Calu3 (cell line): Measurements from ENCODE around the gene IKZF1. TPM values are rescaled to one million over a fixed set of nuclear protein-coding genes. Genes with fewer than 3 reads are reported as not detected.

ENCODE experiments used
- BruUV-seq: library from RNA; stranded (reverse); fragments of 400-500 nt; replicated peaks from 2 replicates; lab custom pipeline; 2021; lab: Mats Ljungman, UMichigan
- CTCF ChIA-PET: fragments of 300-600 bp; sonication (Branson Sonifier 250); formaldehyde crosslinking; loops from one replicate; lab custom pipeline; 2022; ENCODE audit warnings: antibody characterized with exemption; lab: Charles Lee
- DNase-seq: peaks from one replicate; pipeline ENCODE4 v3.0.0; 2022
- H3K27ac Mint-ChIP-seq: one replicate; pipeline ENCODE4 v1.8.0; 2022; ENCODE audit warnings: mixed read lengths; ENCODE audit not compliant: unreplicated experiment
- H3K27me3 Mint-ChIP-seq: one replicate; pipeline ENCODE4 v1.8.0; 2022; ENCODE audit warnings: mixed read lengths; ENCODE audit not compliant: unreplicated experiment
- H3K36me3 Mint-ChIP-seq: one replicate; pipeline ENCODE4 v1.8.0; 2022; ENCODE audit warnings: mild to moderate bottlenecking, moderate library complexity, mixed read lengths; ENCODE audit not compliant: insufficient read depth, unreplicated experiment
- H3K4me1 Mint-ChIP-seq: one replicate; pipeline ENCODE4 v1.8.0; 2022; ENCODE audit warnings: mild to moderate bottlenecking, low read depth, mixed read lengths; ENCODE audit not compliant: unreplicated experiment
- H3K4me3 Mint-ChIP-seq: one replicate; pipeline ENCODE4 v1.8.0; 2022; ENCODE audit warnings: mild to moderate bottlenecking, low read depth, moderate library complexity, mixed read lengths; ENCODE audit not compliant: unreplicated experiment
- H3K9me3 Mint-ChIP-seq: one replicate; pipeline ENCODE4 v1.8.0; 2022; ENCODE audit warnings: low read depth, mixed read lengths; ENCODE audit not compliant: unreplicated experiment
- intact Hi-C: fragments of 100-400 bp; cut with micrococcal nuclease; formaldehyde crosslinking; loops from one replicate; pipeline ENCODE4 v1.10.0; 2022; ENCODE audit not compliant: unreplicated experiment
- total RNA-seq: library from RNA; stranded (reverse); gene quantifications from 2 replicates; pipeline ENCODE4 v1.2.3, GENCODE V29; 2022
- TF ChIP-seq, protein P1 (sequence below): fragments of 200-600 bp; IDR thresholded peaks from one replicate; pipeline ENCODE4 v1.8.0; 2022; ENCODE audit warnings: antibody characterized with exemption; ENCODE audit not compliant: unreplicated experiment

The IKZF1 gene
- total RNA-seq, 1 experiment from 2014 or later = 0.28 TPM

DNA sequence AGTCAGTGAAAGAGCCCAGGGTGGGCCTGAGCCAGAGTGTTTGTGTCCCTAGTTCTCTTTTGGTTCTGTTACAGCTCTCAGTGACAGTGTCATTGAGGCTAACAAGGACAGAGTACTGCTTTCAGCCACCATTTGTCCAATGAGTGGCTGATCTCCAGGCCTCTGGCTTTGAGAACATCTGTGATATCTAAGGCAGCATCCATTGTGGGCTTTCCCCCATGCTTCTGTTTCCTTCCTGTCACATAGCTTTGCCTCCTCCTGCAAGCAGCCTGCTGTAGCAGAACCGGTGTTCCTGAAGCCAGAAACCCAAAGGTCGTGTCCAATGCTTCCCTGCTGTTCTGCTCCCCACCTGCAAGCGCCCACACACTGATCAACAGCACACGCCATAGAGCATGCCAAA lies 68.4 kb downstream of the IKZF1 start:
- Mint-ChIP-seq H3K36me3 (no peaks in the 10 kb centered on the region), H3K27ac (no peak overlapping the region), H3K4me3 (no peak overlapping the region), H3K4me1 (no peaks in the 10 kb centered on the region), H3K9me3 (peaks cover 3% of the 10 kb centered on the region), H3K27me3 (peaks cover 70% of the 10 kb centered on the region)
- no peak for DNase-seq
- intact Hi-C loops = no loop called here
- TF ChIP-seq, protein P1, sequence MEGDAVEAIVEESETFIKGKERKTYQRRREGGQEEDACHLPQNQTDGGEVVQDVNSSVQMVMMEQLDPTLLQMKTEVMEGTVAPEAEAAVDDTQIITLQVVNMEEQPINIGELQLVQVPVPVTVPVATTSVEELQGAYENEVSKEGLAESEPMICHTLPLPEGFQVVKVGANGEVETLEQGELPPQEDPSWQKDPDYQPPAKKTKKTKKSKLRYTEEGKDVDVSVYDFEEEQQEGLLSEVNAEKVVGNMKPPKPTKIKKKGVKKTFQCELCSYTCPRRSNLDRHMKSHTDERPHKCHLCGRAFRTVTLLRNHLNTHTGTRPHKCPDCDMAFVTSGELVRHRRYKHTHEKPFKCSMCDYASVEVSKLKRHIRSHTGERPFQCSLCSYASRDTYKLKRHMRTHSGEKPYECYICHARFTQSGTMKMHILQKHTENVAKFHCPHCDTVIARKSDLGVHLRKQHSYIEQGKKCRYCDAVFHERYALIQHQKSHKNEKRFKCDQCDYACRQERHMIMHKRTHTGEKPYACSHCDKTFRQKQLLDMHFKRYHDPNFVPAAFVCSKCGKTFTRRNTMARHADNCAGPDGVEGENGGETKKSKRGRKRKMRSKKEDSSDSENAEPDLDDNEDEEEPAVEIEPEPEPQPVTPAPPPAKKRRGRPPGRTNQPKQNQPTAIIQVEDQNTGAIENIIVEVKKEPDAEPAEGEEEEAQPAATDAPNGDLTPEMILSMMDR = no peak
- BruUV-seq = no TSS peak
- CTCF ChIA-PET = no interaction called here

DNA sequence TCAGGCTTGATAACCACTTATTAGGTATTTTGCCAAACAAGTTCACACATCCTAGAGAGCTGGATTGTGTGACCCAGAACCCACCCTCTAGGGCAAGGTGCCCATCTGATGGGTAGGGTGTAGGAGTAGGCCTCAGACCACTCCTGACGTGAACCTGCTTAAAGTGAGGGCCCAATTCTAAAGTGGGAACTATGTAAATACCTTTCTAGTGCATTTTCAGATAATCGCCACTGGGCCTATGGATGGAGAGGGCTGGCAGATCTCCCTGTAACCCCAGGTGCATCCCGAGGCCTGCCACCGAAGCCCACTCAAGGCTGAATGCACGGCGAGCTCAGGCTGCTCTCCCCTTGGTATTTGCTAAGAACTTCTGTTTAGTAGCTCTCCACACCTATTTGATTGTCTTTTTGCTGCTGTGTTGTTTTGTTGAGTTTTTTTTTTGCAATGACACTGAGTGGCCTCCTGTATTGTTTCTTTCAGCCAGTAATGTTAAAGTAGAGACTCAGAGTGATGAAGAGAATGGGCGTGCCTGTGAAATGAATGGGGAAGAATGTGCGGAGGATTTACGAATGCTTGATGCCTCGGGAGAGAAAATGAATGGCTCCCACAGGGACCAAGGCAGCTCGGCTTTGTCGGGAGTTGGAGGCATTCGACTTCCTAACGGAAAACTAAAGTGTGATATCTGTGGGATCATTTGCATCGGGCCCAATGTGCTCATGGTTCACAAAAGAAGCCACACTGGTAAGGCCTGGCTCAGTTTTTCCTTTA lies 71.7 kb downstream of the IKZF1 start:
- Mint-ChIP-seq H3K4me1 (no peaks in the 10 kb centered on the region), H3K4me3 (no peak overlapping the region), H3K27ac (no peak overlapping the region), H3K27me3 (peaks cover 71% of the 10 kb centered on the region), H3K36me3 (no peaks in the 10 kb centered on the region), H3K9me3 (no peaks in the 10 kb centered on the region)
- BruUV-seq = no TSS peak
- DNase-seq = no peak
- intact Hi-C loops = no loop called here
- CTCF ChIA-PET = no interaction called here
- TF ChIP-seq, protein P1 = no peak

DNA sequence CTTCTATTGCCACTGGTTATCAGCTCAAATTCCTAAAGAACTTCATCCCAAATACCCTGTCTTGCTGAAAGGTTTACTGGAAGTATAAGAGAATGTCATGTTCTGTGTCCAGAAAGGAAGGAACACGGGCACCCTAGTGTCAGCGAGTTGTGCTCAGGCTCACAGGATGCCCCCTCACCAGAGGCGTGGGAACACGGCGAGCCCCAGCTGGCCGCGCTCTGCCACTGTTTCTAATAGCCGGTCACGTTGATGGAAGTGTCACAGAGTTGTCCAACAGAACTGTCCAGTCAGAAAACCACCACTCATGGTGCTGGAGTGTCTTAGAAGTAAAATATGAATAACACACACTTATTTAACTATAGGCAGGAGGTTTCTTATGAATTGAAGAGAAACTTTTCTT lies 72.8 kb downstream of the IKZF1 start:
- TF ChIP-seq, protein P1 = no peak
- CTCF ChIA-PET = no interaction called here
- H3K36me3 Mint-ChIP-seq = no peaks in the 10 kb centered on the region
- H3K27me3 Mint-ChIP-seq = peaks cover 71% of the 10 kb centered on the region
- no TSS peak for BruUV-seq
- H3K9me3 Mint-ChIP-seq = no peaks in the 10 kb centered on the region
- intact Hi-C loops = no loop called here
- peaks cover 8% of the 10 kb centered on the region for H3K4me1 Mint-ChIP-seq
- H3K27ac Mint-ChIP-seq = no peak overlapping the region
- H3K4me3 Mint-ChIP-seq = no peak overlapping the region
- DNase-seq = no peak

DNA sequence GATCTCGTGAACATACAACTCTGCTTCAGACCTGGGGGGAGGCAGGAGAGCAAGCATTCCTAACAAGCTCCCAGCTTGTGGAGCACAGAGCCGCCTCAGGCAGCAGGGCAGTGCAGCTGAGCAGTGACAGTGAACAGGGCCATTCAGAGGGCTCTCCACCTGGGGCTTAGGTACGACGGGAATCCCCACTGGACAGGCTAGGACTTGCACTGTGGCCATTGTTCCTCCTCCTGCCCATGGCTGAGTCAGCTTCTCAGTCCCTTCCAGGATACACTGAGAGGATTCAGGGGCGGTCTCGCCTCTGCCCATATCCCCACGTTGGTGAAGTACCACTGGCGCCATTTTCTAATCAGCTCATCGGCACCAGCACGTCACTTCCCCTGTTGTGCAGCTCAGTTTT lies 74.6 kb downstream of the IKZF1 start:
- peak; percentile 36 for DNase-seq
- Mint-ChIP-seq H3K4me3 (no peak overlapping the region), H3K9me3 (no peaks in the 10 kb centered on the region), H3K27me3 (peaks cover 75% of the 10 kb centered on the region), H3K27ac (no peak overlapping the region), H3K4me1 (peaks cover 8% of the 10 kb centered on the region), H3K36me3 (no peaks in the 10 kb centered on the region)
- no TSS peak for BruUV-seq
- CTCF ChIA-PET = interaction anchor here (0.7 kb wide), 1 partner anchor 10 kb away, joined by 3 read pairs; no protein-coding TSS in a partner anchor
- TF ChIP-seq, protein P1 = no peak
- intact Hi-C loops = no loop called here
